ENCODE measurements around the gene DNAJB13. TPM values are rescaled to one million over a fixed set of nuclear protein-coding genes. Genes with fewer than 3 reads are reported as not detected.
A peak's percentile ranks its signal among the peaks of the same experiment; 100 is the strongest.

DNAJB13 gene
- total RNA-seq, 3 donors from 2014 or later (not counting 1 experiment from before 2014, with no cell fraction given) = 0.45 TPM; not detected in 2

GRCh38 chr11:73951797-73952196 lies 971 bp downstream of the DNAJB13 start:
- 87% methylated on average over 4 of the region's 7 CpGs for WGBS (ENCODE audit: insufficient coverage)
- intact Hi-C loops (cut with micrococcal nuclease) = no loop called here
- peaks cover 9 to 11% of the 10 kb centered on the region in 2 donors for H3K27me3 Mint-ChIP-seq (ENCODE audit: low read depth in 2 of 2)
- Histone ChIP-seq H3K36me3 (ENCODE audit: control insufficient read depth, insufficient read depth, low read length) (no peaks in the 10 kb centered on the region), H3K9me3 (ENCODE audit: control insufficient read depth, insufficient read depth, low read length) (no peaks in the 10 kb centered on the region), H3K4me3 (ENCODE audit: low read length) (no peak overlapping the region), H3K27ac (ENCODE audit: low read length) (no peak overlapping the region), H3K4me1 (ENCODE audit: control insufficient read depth, insufficient read depth, low read length) (no peaks in the 10 kb centered on the region), H3K27me3 (ENCODE audit: control insufficient read depth, insufficient read depth, low read length) (no peaks in the 10 kb centered on the region)
- H3K36me3 Mint-ChIP-seq = no peaks in the 10 kb centered on the region
- DNase-seq (no peak), ATAC-seq (no peak)
- no peak overlapping the region for H3K27ac Mint-ChIP-seq
- H3K4me1 Mint-ChIP-seq = no peaks in the 10 kb centered on the region
- no peak for TF ChIP-seq CTCF (IDR thresholded peaks at IDR 0.05)
- H3K4me3 Mint-ChIP-seq = no peak overlapping the region
- H3K9me3 Mint-ChIP-seq = no peaks in the 10 kb centered on the region

GRCh38 chr11:73956876-73957653 lies 6.2 kb downstream of the DNAJB13 start:
- no peak overlapping the region for H3K4me3 ChIP-seq (ENCODE audit: low read length)
- Mint-ChIP-seq H3K9me3 (no peaks in the 10 kb centered on the region), H3K4me3 (peak overlapping the region; percentile 53), H3K36me3 (no peaks in the 10 kb centered on the region), H3K27me3 (ENCODE audit: low read depth in 2 of 2) (peaks cover 17 to 29% of the 10 kb centered on the region in 2 donors), H3K4me1 (peaks cover 5% of the 10 kb centered on the region in 2 donors), H3K27ac (no peak overlapping the region)
- intact Hi-C loops (cut with micrococcal nuclease) = no loop called here
- H3K27ac ChIP-seq (ENCODE audit: low read length) = no peak overlapping the region
- TF ChIP-seq CTCF (IDR thresholded peaks at IDR 0.05) = no peak
- peak in 1 of 3 donors; percentile 15 for ATAC-seq
- no peaks in the 10 kb centered on the region for H3K36me3 ChIP-seq (ENCODE audit: control insufficient read depth, insufficient read depth, low read length)
- H3K9me3 ChIP-seq (ENCODE audit: control insufficient read depth, insufficient read depth, low read length) = no peaks in the 10 kb centered on the region
- 59% methylated on average over 28 of the region's 29 CpGs for WGBS (ENCODE audit: insufficient coverage)
- H3K27me3 ChIP-seq (ENCODE audit: control insufficient read depth, insufficient read depth, low read length) = no peaks in the 10 kb centered on the region
- no peaks in the 10 kb centered on the region for H3K4me1 ChIP-seq (ENCODE audit: control insufficient read depth, insufficient read depth, low read length)
- no peak for DNase-seq

- H3K9me3 ChIP-seq (ENCODE audit: control insufficient read depth, insufficient read depth, low read length) = no peaks in the 10 kb centered on the region
- peak overlapping the region; percentile 53 for H3K4me3 Mint-ChIP-seq
- intact Hi-C loops (cut with micrococcal nuclease) = no loop called here
- peak in 1 of 3 donors; percentile 26 for ATAC-seq
- no peaks in the 10 kb centered on the region for H3K27me3 ChIP-seq (ENCODE audit: control insufficient read depth, insufficient read depth, low read length)
- peaks cover 5% of the 10 kb centered on the region in 2 donors for H3K4me1 Mint-ChIP-seq
- no peak overlapping the region for H3K27ac Mint-ChIP-seq
- 69% methylated on average over 25 of the region's 25 CpGs for WGBS (ENCODE audit: insufficient coverage)
- H3K27me3 Mint-ChIP-seq (ENCODE audit: low read depth in 2 of 2) = peaks cover 17 to 29% of the 10 kb centered on the region in 2 donors
- no peaks in the 10 kb centered on the region for H3K36me3 Mint-ChIP-seq
- no peaks in the 10 kb centered on the region for H3K9me3 Mint-ChIP-seq
- TF ChIP-seq CTCF (IDR thresholded peaks at IDR 0.05) = no peak
- no peaks in the 10 kb centered on the region for H3K36me3 ChIP-seq (ENCODE audit: control insufficient read depth, insufficient read depth, low read length)
- no peak overlapping the region for H3K27ac ChIP-seq (ENCODE audit: low read length)
- H3K4me3 ChIP-seq (ENCODE audit: low read length) = no peak overlapping the region
- no peaks in the 10 kb centered on the region for H3K4me1 ChIP-seq (ENCODE audit: control insufficient read depth, insufficient read depth, low read length)
- no peak for DNase-seq
Measured at GRCh38 chr11:73957654-73958361, 7.0 kb downstream of the DNAJB13 start.
